Thoracic aorta (tissue), 2 donors: ENCODE measurements around the gene PIAS1. TPM values are rescaled to one million over a fixed set of nuclear protein-coding genes. Genes with fewer than 3 reads are reported as not detected.

Experiments
- ATAC-seq: fragments of 150-250 bp; one replicate; pipeline ENCODE4 v1.8.0; 2017; ENCODE audit warnings: low read depth; ENCODE audit not compliant: insufficient number of reproducible peaks, low FRiP score
- DNase-seq: peaks from one replicate; pipeline ENCODE4 v3.0.0-alpha.2; 2020; ENCODE audit warnings: low spot score
- H3K27ac ChIP-seq, 2 donors: fragments of 200-600 bp; sonication (generic); 1 replicate in 1 of 2; 2 replicates in 1 of 2; pipeline ENCODE4 v1.5.1; 2016; ENCODE audit warnings: mild to moderate bottlenecking in 2 of 2, moderate library complexity in 2 of 2
- H3K27me3 ChIP-seq: fragments of 200-600 bp; sonication (generic); replicated peaks from 2 replicates; pipeline ENCODE4 v1.6.0; 2016; ENCODE audit warnings: mild to moderate bottlenecking; ENCODE audit not compliant: insufficient read depth
- H3K36me3 ChIP-seq: fragments of 200-600 bp; sonication (generic); one replicate; pipeline ENCODE4 v1.5.1; 2016
- H3K4me1 ChIP-seq, 2 donors: fragments of 200-600 bp; sonication (generic); 1 replicate in 1 of 2; 2 replicates in 1 of 2; pipeline versions ENCODE4 v1.5.1 to v1.6.0; 2016; ENCODE audit warnings: low read depth in 2 of 2, mild to moderate bottlenecking in 1 of 2; ENCODE audit not compliant: control insufficient read depth in 1 of 2
- H3K4me3 ChIP-seq: fragments of 200-600 bp; sonication (generic); 2 replicates; pipeline ENCODE4 v1.5.1; 2016; ENCODE audit warnings: mild to moderate bottlenecking
- H3K9me3 ChIP-seq: fragments of 200-600 bp; sonication (generic); 2 replicates; pipeline ENCODE4 v1.5.1; 2016
- total RNA-seq, 2 donors: library from RNA; depleted of rRNA; stranded (reverse); fragments of >200 nt; gene quantifications; one replicate each; pipeline versions ENCODE4 v1.1.0 to v1.2.3, GENCODE V29; 2016
- TF ChIP-seq, protein P1 (sequence below): fragments of 200-600 bp; sonication (generic); IDR thresholded peaks from one replicate; pipeline ENCODE4 v1.5.1; 2019; ENCODE audit warnings: antibody characterized with exemption

PIAS1 gene
- total RNA-seq, 2 donors from 2014 or later = 45.1 to 74.1 TPM

DNA sequence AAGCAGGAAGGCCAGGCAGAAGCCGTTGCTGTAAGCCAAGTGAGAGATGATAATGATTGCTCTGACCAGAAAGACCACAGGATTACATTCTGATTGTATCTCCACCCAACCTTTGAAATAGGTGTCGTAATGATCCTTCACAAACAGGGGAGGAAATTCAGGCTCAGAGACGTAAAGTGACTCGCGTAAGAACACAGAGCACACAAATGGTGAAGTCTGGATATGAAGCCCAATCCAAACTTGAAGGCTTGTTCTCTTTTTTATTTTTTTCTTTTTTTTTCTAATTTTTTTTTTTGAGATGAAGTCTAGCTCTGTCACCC lies 25.3 kb upstream of the PIAS1 start:
- no peak for ATAC-seq
- TF ChIP-seq, protein P1, sequence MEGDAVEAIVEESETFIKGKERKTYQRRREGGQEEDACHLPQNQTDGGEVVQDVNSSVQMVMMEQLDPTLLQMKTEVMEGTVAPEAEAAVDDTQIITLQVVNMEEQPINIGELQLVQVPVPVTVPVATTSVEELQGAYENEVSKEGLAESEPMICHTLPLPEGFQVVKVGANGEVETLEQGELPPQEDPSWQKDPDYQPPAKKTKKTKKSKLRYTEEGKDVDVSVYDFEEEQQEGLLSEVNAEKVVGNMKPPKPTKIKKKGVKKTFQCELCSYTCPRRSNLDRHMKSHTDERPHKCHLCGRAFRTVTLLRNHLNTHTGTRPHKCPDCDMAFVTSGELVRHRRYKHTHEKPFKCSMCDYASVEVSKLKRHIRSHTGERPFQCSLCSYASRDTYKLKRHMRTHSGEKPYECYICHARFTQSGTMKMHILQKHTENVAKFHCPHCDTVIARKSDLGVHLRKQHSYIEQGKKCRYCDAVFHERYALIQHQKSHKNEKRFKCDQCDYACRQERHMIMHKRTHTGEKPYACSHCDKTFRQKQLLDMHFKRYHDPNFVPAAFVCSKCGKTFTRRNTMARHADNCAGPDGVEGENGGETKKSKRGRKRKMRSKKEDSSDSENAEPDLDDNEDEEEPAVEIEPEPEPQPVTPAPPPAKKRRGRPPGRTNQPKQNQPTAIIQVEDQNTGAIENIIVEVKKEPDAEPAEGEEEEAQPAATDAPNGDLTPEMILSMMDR = no peak

DNA sequence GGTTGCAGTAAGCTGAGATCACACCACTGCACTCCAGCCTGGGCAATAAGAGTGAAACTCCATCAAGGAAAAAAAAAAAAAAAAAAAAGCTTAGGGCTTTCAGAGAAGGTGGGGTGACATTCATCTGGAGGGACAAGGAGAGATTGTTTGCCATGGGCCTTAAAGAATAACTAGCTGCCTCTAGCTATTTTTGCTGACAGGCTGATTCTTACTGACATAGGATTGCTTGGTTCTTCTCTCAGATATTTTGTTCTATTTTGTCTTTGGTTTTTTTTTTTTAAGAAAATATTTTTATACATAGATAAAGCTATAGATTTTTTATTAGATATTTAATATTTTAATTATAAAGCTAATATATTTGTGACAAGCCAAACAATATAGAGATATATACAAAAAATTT lies 24.2 kb upstream of the PIAS1 start:
- Histone ChIP-seq H3K36me3 (no peaks in the 10 kb centered on the region), H3K9me3 (no peaks in the 10 kb centered on the region), H3K4me1 (no peaks in the 10 kb centered on the region), H3K4me3 (no peak overlapping the region), H3K27me3 (no peaks in the 10 kb centered on the region), H3K27ac (no peak overlapping the region)
- no peak for DNase-seq
- ATAC-seq = no peak
- TF ChIP-seq, protein P1 = no peak

More for the DNA sequence above, 25.3 kb upstream of the PIAS1 start:
- H3K36me3 ChIP-seq = no peaks in the 10 kb centered on the region
- H3K9me3 ChIP-seq = no peaks in the 10 kb centered on the region
- no peaks in the 10 kb centered on the region for H3K4me1 ChIP-seq
- H3K27ac ChIP-seq = no peak overlapping the region
- DNase-seq = no peak
- no peaks in the 10 kb centered on the region for H3K27me3 ChIP-seq
- no peak overlapping the region for H3K4me3 ChIP-seq

DNA sequence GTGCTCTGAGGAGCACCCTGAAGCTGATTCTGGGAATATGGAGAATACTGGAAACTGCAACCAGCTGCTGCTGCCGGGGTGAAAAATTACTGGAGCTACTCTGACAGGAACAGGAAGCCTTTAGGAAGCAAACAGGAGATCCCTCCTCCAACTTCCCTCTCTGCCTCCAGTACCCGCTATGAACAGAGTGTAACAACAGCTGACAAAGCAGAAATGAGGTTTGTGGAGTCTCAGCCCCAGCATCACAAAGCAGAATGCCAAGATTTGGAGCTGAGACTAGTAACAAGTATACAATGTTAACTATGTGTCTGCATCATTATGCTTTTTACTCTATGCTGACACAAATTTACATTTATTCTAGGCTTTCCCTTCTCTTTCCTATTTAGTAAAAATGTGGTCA lies 22.7 kb upstream of the PIAS1 start:
- ATAC-seq (no peak), DNase-seq (no peak)
- Histone ChIP-seq H3K4me3 (no peak overlapping the region), H3K4me1 (no peaks in the 10 kb centered on the region), H3K36me3 (no peaks in the 10 kb centered on the region), H3K9me3 (no peaks in the 10 kb centered on the region), H3K27ac (no peak overlapping the region), H3K27me3 (no peaks in the 10 kb centered on the region)
- TF ChIP-seq, protein P1 = no peak

DNA sequence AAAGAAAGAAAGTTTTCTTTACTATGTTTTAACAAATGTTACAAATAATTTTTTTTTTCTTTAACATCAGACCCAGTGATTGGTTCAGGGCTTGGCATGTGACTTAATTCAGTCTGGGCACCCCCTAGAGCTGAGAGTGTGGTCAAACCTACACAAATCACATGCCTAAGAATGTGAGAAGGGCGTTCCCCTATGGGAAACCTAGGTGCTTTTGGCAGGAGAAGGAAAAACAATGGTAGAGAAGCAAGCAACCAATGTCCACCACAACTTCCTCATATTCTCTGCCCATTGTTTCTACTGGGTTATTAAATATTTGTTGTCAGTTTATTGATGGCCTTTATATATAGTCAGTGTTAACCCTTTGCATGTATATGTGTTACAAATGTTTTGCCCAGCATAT lies 21.4 kb upstream of the PIAS1 start:
- Histone ChIP-seq H3K27me3 (no peaks in the 10 kb centered on the region), H3K4me3 (no peak overlapping the region), H3K36me3 (no peaks in the 10 kb centered on the region), H3K4me1 (no peaks in the 10 kb centered on the region), H3K27ac (no peak overlapping the region), H3K9me3 (no peaks in the 10 kb centered on the region)
- DNase-seq (no peak), ATAC-seq (no peak)
- TF ChIP-seq, protein P1 = no peak

DNA sequence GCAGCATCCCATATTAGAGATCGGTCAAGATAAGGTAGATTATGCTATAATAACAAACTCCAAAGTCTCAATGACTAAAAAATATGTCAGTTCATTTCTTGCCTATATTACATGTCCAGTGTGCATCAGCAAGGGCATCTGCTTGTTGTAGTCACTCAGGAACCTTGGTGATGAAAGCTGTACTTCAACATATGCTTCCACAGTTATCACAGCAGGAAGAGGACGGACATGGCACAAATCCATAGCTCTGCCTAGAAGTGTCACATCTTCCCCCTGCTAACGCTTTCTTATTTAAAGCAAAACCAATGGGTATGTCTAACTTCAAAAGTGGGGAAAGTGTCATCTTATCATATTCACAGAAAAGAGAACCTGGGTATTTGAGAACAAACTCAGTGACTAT lies 20.0 kb upstream of the PIAS1 start:
- Histone ChIP-seq H3K27me3 (no peaks in the 10 kb centered on the region), H3K4me1 (no peaks in the 10 kb centered on the region), H3K27ac (no peak overlapping the region), H3K9me3 (no peaks in the 10 kb centered on the region), H3K36me3 (no peaks in the 10 kb centered on the region), H3K4me3 (no peak overlapping the region)
- DNase-seq (no peak), ATAC-seq (no peak)
- TF ChIP-seq, protein P1 = no peak
